Motor neuron (in vitro differentiated cells): Measurements from ENCODE around the gene LRRC57. TPM values are rescaled to one million over a fixed set of nuclear protein-coding genes. Genes with fewer than 3 reads are reported as not detected.
"Not testable (repeated sequence)": the region's sequence is repeated elsewhere in the genome, so short reads cannot be mapped to it uniquely, and the experiment has no call there.

Experiments
- ATAC-seq, 8 experiments: fragments of 200-7000 bp; cut with Tn5 transposase; replicated peaks in 6 of 8; 2 replicates each; pipeline ENCODE4 v1.8.0; 2021; ENCODE audit warnings: mild to moderate bottlenecking in 8 of 8, moderate library complexity in 8 of 8
- H3K27ac ChIP-seq, 2 donors: fragments of 250-450 bp; sonication (Bioruptor Pico); 2 replicates each; pipeline ENCODE4 v1.9.0; 2021; ENCODE audit warnings: antibody characterized with exemption in 2 of 2, mild to moderate bottlenecking in 2 of 2, moderate library complexity in 1 of 2
- H3K4me1 ChIP-seq, 2 donors: fragments of 250-450 bp; sonication (Bioruptor Pico); replicated peaks in 1 of 2; 2 replicates each; pipeline ENCODE4 v1.6.1; 2021; ENCODE audit warnings: antibody characterized with exemption in 2 of 2, mild to moderate bottlenecking in 2 of 2, moderate library complexity in 1 of 2
- H3K4me3 ChIP-seq, 5 donors: fragments of 250-450 bp; sonication (Bioruptor Pico); 2 replicates each; pipeline ENCODE4 v1.9.0; 2021; ENCODE audit warnings: antibody characterized with exemption in 5 of 5, mild to moderate bottlenecking in 5 of 5, moderate library complexity in 4 of 5
- WGBS, 10 experiments: fragments of 450-650 bp; shearing (Covaris generic); methylation state at CpG; one replicate each; pipeline ENCODE4 v1.0.0; 2022; 5-methylcytosine and 5-hydroxymethylcytosine counted together
- in situ Hi-C, 9 experiments: fragments of 400-800 bp; cut with MboI; loops; one replicate each; pipeline ENCODE4 v1.15.0; 2021; ENCODE audit warnings: low sequenced_read_pairs in 9 of 9, low pct_unique_long_range_greater_than_20kb in 2 of 9; ENCODE audit not compliant: unreplicated experiment in 9 of 9
- total RNA-seq, 8 experiments: library from RNA; unstranded; fragments of 300-600 nt; gene quantifications; 2 replicates each; pipeline versions ENCODE4 v1.2.3 to v1.2.4, GENCODE V29; 2022

Gene LRRC57
- total RNA-seq, 8 experiments from 2014 or later: 9.0 to 28.8 (median 15.0) TPM

DNA sequence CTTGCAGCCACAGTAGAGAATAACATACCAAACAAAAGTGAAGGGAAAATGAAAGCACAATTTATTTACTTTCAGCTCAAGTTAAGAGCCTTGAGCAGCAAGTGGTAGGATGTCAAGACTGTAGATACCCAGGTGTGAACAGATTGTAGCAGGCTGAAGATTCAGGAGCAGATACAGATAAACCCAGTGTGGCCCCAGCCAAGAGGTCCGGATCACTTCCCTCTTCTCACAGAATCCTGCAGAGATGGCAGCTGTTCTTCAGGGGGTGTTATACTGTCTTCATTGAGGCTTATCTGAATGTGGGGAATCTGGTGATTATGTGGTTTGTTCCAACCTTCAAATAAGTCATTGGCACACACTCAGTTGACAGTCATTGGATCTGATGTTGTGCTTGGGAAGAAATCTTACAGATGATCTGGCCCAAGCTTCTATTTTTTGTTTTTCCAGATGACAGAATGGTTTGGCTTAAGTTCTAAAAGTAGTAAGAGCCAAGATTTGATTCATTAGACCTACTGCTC lies 29.0 kb upstream of the LRRC57 start:
- Histone ChIP-seq H3K27ac (no peak overlapping the region), H3K4me1 (peaks cover 16 to 23% of the 10 kb centered on the region in 2 donors), H3K4me3 (no peak overlapping the region)
- WGBS, 10 experiments: 67 to 100% (median 92%) methylated on average over 1 of the region's 1 CpG; no CpG with 5 or more reads in 6 of the 10 experiments
- no peak for ATAC-seq
- in situ Hi-C loops: no loop called here

DNA sequence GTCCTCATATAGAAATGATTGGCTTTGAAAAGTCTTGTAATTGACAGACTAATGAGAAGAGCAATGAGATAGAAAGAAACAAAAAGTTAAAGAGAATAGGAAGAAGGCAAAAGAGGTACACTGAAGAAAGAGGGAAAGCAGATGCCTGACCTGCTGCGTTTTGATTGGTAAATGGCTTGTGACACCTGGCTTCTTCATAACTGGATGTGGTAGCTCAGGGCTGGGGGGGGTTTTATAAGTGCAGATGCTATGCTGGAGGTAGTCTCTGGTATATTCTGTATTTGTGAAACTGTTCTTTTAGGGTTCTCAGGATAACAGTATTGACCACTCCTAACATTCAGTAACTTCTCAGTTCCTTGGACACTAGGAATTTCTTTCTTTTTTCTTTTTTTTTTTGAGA lies 28.2 kb upstream of the LRRC57 start:
- Histone ChIP-seq H3K4me3 (peak overlapping the region in 3 of 5 donors; percentile 62 to 83 (median 80)), H3K27ac (no peak overlapping the region), H3K4me1 (peaks cover 8 to 15% of the 10 kb centered on the region in 2 donors)
- 20 to 86% (median 67%) methylated on average over 1 of the region's 1 CpG; no CpG with 5 or more reads in 3 of the 10 experiments for WGBS, 10 experiments
- in situ Hi-C loops: no loop called here
- ATAC-seq: no peak

- H3K4me1 ChIP-seq: peaks cover 5 to 13% of the 10 kb centered on the region in 2 donors
- peak overlapping the region; percentile 61 to 83 (median 73) for H3K4me3 ChIP-seq
- WGBS, 10 experiments: 0 to 60% (median 23%) methylated on average over 1 to 14 of the region's 16 CpGs; no CpG with 5 or more reads in 3 of the 10 experiments
- H3K27ac ChIP-seq: peak overlapping the region; percentile 23 to 75
- in situ Hi-C loops: no loop called here
- no peak for ATAC-seq
These were observed 27.5 kb upstream of the LRRC57 start for GRCh38 chr15:42576040-42576594.

GRCh38 chr15:42575188-42576039 lies 26.8 kb upstream of the LRRC57 start, which contains the start of gene STARD9:
Gene STARD9, plus strand, starts transcription at chr15:42575606. Its CDS starts 110 bp downstream, at chr15:42575716.
- in situ Hi-C loops: no loop called here
- Histone ChIP-seq H3K4me3 (peak within 1 kb of the TSS; percentile 61 to 83 (median 73)), H3K27ac (peak within 1 kb of the TSS; percentile 23 to 75), H3K4me1 (peaks cover 5 to 10% of the 10 kb centered on the region in 2 donors)
- ATAC-seq: peak; percentile 90 to 96 (median 94)
- WGBS, 10 experiments: 0 to 2% (median 1%) methylated on average over 3 to 14 of the region's 95 CpGs; no CpG with 5 or more reads in 7 of the 10 experiments

DNA sequence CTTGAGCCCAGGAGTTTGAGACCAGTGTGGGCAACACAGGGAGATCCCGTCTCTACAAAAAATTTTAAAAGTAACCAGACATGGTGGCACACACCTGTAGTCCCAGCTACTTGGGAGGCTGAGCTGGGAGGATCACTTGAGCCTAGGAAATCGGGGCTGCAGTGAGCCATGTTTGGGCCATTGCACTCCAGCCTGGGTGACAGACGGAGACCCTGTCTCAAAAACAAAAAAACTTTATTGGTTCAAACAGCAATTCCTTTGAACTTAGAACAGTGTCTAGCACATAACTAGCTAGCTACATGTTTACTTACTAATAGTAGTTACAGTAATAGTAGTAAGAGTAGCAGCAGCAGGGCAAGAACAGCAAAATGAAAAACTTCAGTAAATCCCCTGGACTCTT lies 10.1 kb upstream of the LRRC57 start:
- 80 to 100% (median 91%) methylated on average over 1 to 3 of the region's 3 CpGs; no CpG with 5 or more reads in 4 of the 10 experiments for WGBS, 10 experiments
- Histone ChIP-seq H3K27ac (no peak overlapping the region), H3K4me3 (no peak overlapping the region), H3K4me1 (no peaks in the 10 kb centered on the region)
- no peak for ATAC-seq
- in situ Hi-C loops: no loop called here

GRCh38 chr15:42556550-42557207 lies 8.1 kb upstream of the LRRC57 start:
- ATAC-seq, H3K4me1 ChIP-seq, H3K27ac ChIP-seq, H3K4me3 ChIP-seq, in situ Hi-C loops: not testable (repeated sequence)
- 90 to 100% (median 96%) methylated on average over 1 to 10 of the region's 12 CpGs; no CpG with 5 or more reads in 3 of the 10 experiments for WGBS, 10 experiments

DNA sequence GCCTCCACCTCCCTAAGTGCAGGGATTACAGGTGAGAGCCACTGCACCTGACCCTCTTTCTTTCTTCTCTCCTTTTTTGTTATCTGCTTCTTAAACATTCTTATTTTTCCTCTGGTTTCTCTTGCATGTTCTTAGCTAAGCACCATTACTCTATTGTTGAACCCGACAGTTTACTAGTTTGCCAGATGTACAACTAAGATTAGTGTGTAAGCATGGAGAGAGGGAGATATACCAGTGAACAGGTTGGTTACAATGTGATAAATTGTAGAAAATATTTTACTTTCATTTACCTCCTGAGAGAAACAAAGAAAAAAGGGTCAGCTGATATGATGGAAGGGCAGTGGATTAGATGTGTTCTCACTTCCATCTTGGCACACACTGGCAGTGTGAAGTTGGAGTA lies 5.0 kb upstream of the LRRC57 start:
- no peak for ATAC-seq
- in situ Hi-C loops: no loop called here
- H3K4me1 ChIP-seq: peaks cover 3 to 8% of the 10 kb centered on the region in 2 donors
- no peak overlapping the region for H3K4me3 ChIP-seq
- no peak overlapping the region for H3K27ac ChIP-seq
- WGBS, 10 experiments: 83 to 100% (median 100%) methylated on average over 1 of the region's 1 CpG; no CpG with 5 or more reads in 2 of the 10 experiments

DNA sequence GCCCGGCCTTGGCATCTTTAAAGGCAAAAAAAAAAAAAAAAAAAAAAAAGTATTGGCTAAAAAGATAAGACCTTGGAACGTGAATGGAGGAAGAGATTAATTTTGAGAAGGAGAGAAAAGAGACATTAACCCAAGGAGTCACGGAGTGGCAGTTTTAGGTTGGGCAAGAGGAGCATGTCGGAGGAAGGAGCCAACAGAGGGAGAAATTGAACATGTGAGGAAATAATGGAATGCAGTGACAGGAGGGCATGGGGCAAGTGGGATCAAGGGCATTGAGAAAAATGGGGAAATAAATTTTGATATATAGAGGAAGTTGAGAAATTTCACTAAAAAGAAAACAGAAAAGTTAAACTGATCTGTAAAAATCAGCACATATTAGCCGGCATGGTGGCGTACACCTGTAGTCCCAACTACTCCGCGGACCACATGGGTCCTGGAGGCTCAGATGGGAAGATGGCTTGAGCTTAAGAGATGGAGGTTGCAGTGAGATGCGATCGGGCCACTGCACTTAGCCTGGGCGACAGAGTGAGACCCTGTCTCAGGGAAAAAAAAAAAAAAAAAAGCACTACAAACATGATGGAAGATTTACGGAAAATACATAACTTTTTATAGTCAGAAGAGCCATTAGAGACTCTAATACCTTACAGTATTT lies 1.3 kb upstream of the LRRC57 start:
- Histone ChIP-seq H3K27ac (no peak overlapping the region), H3K4me1 (peaks cover 12 to 21% of the 10 kb centered on the region in 2 donors), H3K4me3 (peak overlapping the region; percentile 59 to 94 (median 89))
- in situ Hi-C loops: no loop called here
- 8 to 89% (median 76%) methylated on average over 1 to 12 of the region's 12 CpGs for WGBS, 10 experiments
- ATAC-seq: no peak

- Histone ChIP-seq H3K27ac (peak overlapping the region; percentile 57 to 86), H3K4me1 (peaks cover 12 to 21% of the 10 kb centered on the region in 2 donors), H3K4me3 (peak overlapping the region; percentile 59 to 94 (median 89))
- in situ Hi-C loops: no loop called here
- ATAC-seq: peak; percentile 27 to 73 (median 62)
- WGBS, 10 experiments: 0 to 1% (median 0%) methylated on average over 4 to 15 of the region's 15 CpGs; no CpG with 5 or more reads in 3 of the 10 experiments
These were observed 469 bp upstream of the LRRC57 start for GRCh38 chr15:42549032-42549491.

- in situ Hi-C loops: no loop called here
- ATAC-seq: peak in 5 of 8 experiments; percentile 3 to 31 (median 19)
- peak overlapping the region; percentile 59 to 94 (median 89) for H3K4me3 ChIP-seq
- peak overlapping the region in 1 of 2 donors; percentile 86 for H3K27ac ChIP-seq
- 0 to 20% (median 2%) methylated on average over 2 to 8 of the region's 9 CpGs; no CpG with 5 or more reads in 3 of the 10 experiments for WGBS, 10 experiments
- peaks cover 12 to 21% of the 10 kb centered on the region in 2 donors for H3K4me1 ChIP-seq
These were observed 710 bp downstream of the LRRC57 start for GRCh38 chr15:42547918-42548248.

- H3K4me3 ChIP-seq: no peak overlapping the region
- in situ Hi-C loops: no loop called here
- no peak overlapping the region for H3K27ac ChIP-seq
- H3K4me1 ChIP-seq: peaks cover 12 to 17% of the 10 kb centered on the region in 2 donors
- WGBS, 10 experiments: 79 to 100% (median 96%) methylated on average over 2 to 4 of the region's 4 CpGs; no CpG with 5 or more reads in 1 of the 10 experiments
- no peak for ATAC-seq
These were observed 3.6 kb downstream of the LRRC57 start for GRCh38 chr15:42544853-42545629.
